Measurements from ENCODE around the gene SPPL2B.

Gene SPPL2B

DNA sequence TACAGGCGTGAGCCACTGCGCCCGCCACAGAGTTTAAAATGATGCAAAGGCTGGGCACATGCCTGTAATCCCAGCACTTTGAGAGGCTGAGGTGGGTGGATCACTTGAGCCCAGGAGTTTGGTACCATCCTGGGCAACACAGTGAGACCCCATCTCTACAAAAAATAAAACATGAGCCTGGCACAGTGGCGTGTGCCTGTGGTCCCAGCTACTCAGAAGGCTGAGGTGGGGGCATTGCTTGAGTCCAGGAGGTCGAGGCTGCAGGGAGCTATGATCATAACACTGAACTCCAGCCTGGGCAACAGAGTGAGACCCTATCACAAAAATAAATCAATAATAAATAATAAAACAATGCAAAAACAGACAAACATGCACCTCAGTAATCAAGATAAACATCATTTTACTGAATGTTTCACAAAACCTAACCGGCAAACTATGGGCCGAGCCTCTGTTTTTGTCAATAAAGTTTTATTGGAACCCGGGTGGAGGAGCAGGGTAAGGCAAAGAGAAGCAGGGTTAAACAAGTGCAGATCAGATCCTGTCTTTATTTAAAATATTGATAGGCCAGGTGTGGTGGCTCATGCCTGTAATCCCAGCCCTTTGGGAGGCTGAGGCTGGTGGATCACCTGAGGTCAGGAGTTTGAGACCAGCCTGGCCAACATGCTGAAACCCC is 44.5 kb upstream of the SPPL2B start:
- no peak overlapping the region for H3K4me3 ChIP-seq (ENCODE audit: low read depth, low read length)
- in situ Hi-C loops (cut with HindIII; ENCODE audit: low sequenced_read_pairs) = no loop called here
- no peak for DNase-seq (ENCODE audit: low read depth, low spot score)
- no peak for TF ChIP-seq CTCF (IDR thresholded peaks at IDR 0.05; ENCODE audit: low read depth, low read length)

DNA sequence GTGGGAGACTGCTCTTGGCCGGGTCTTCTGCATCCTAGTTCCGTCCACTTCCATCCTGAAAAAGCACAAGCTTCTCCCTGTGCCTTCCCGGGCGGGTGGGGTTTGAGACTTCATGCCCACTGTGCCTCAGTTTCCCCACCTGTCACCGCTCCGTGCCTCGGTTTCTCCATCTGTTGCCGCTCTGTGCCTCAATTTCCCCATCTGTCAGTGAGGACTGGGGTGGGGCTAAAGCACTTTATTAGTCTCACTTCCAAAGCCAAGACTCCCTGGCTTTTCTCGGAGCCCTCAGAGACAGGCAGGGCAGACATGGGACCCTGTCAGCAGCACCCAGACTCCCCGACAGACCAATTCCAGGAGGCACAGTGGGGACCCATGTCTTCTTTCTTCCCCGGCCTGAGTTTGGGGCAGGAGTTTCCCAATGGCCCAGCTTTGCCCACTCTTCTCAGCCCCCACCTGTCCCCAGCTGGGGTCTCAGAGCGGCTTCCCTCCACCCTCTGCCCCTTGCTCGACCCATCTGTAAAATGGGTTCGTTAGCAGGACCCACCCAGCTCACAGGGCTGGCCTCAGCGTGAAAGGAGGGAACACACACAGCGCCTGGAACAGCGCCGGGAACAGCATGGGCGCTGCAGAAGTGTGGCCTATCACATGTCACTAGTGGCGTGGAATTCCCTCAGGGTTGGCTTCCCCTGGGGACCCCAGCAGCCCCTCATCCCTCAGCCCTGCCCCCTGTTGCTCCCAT is 41.9 kb upstream of the SPPL2B start:
- TF ChIP-seq CTCF (IDR thresholded peaks at IDR 0.05; ENCODE audit: low read depth, low read length) = no peak
- DNase-seq (ENCODE audit: low read depth, low spot score) = no peak
- in situ Hi-C loops (cut with HindIII; ENCODE audit: low sequenced_read_pairs) = no loop called here
- H3K4me3 ChIP-seq (ENCODE audit: low read depth, low read length) = no peak overlapping the region

GRCh38 chr19:2287585-2288337 is 40.7 kb upstream of the SPPL2B start:
- no peak for DNase-seq (ENCODE audit: low read depth, low spot score)
- TF ChIP-seq CTCF (IDR thresholded peaks at IDR 0.05; ENCODE audit: low read depth, low read length) = no peak
- no peak overlapping the region for H3K4me3 ChIP-seq (ENCODE audit: low read depth, low read length)
- in situ Hi-C loops (cut with HindIII; ENCODE audit: low sequenced_read_pairs) = no loop called here

DNA sequence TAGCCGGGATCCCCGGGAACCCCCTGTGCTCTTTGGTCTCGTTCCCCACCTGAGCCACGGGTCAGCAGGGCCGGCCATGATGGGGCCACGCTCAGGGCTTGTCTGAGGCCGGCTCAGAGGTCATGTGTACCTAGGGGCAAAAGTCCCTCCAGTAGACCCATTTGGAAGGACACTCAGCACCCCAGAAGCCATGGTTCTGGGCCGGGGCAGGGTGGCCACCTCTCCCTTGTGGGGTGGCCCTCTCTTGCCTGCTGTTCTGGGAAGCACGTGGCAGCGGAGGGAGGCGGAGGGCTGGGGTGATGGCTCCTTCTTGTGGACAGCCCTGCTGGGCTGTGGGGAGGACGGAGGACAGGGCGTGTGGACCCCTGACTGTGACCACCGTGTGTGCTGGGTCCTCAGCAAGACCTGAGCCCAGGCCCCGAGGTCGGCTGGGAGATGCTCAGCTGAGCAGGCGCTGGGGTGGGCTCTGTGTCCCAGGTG is 40.1 kb upstream of the SPPL2B start:
- in situ Hi-C loops (cut with HindIII; ENCODE audit: low sequenced_read_pairs) = no loop called here
- TF ChIP-seq CTCF (IDR thresholded peaks at IDR 0.05; ENCODE audit: low read depth, low read length) = no peak
- no peak for DNase-seq (ENCODE audit: low read depth, low spot score)
- no peak overlapping the region for H3K4me3 ChIP-seq (ENCODE audit: low read depth, low read length)

DNA sequence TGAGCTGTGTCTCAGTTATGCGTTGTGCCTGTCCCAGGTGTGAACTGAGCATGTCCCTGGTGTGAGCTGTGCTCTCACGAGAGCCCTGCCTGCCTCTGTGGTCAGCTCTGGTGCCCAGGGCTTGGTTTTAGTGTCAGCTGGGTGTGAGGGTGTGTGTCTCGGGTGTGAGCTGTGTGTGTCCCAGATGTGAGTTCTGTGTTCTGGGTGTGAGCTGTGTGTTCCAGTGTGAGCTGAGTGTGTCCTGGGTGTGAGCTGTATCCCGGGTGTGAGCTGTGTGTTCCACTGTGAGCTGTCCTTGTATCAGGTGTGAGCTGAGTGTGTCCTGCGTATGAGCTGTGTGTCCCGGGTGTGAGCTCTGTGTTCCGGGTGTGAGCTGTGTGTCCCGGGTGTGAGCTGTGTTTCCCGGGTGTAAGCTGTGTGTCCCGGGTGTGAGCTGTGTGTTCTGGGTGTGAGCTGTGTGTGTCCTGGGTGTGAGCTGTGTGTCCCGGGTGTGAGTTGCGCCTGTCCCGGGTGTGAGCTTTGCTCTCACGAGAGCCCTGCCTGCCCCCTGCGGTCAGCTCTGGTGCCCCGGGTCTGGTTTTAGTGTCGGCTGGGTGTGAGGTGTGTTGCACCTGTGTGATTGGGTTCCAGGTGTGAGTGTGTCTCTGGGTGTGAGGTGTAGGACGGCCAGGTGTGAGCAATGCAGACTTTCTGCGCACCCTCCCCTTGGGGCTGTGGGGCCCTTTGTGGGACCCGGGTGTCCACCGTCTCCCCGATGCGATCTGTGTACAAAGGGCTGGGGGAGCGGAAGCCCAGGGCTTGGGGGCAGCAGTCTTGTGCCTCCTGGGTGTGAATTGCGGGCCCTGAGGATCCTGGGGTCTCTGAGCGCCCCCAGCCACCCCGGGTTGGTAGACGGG is 39.4 kb upstream of the SPPL2B start:
- in situ Hi-C loops (cut with HindIII; ENCODE audit: low sequenced_read_pairs) = no loop called here
- TF ChIP-seq CTCF (IDR thresholded peaks at IDR 0.05; ENCODE audit: low read depth, low read length) = no peak
- DNase-seq (ENCODE audit: low read depth, low spot score) = no peak
- H3K4me3 ChIP-seq (ENCODE audit: low read depth, low read length) = no peak overlapping the region
